Keratinocyte (primary cell): ENCODE data around the gene ZHX3. TPM values are rescaled to one million over a fixed set of nuclear protein-coding genes. Genes with fewer than 3 reads are reported as not detected.

Experiments used
- DNase-seq: peaks from one replicate; pipeline ENCODE4 v3.0.0-alpha.2; 2011; ENCODE audit warnings: low read depth, missing footprints, low spot score
- FAIRE-seq: peaks from 2 replicates; lab custom pipeline; 2011; peaks lifted over from hg19 to GRCh38; lab: Jason Lieb, UNC
- H2AFZ ChIP-seq: 2 replicates; pipeline ENCODE4 v1.6.0; 2012; ENCODE audit warnings: low read length, control low read depth, inconsistent platforms; ENCODE audit not compliant: control insufficient read depth
- H3K27ac ChIP-seq: 2 replicates; pipeline ENCODE4 v1.5.1; 2011; ENCODE audit warnings: low read length; ENCODE audit not compliant: control insufficient read depth, insufficient read depth
- H3K27me3 ChIP-seq: 3 replicates; pipeline ENCODE4 v1.6.0; 2011; ENCODE audit warnings: low read length; ENCODE audit not compliant: control insufficient read depth, insufficient read depth; ENCODE audit errors: extremely low read depth
- H3K36me3 ChIP-seq, 2 experiments: 2 replicates in 1 of 2; 3 replicates in 1 of 2; pipeline ENCODE4 v1.5.1; 2011; ENCODE audit warnings: low read length in 2 of 2, mild to moderate bottlenecking in 1 of 2; ENCODE audit not compliant: control insufficient read depth in 2 of 2, insufficient read depth in 2 of 2; ENCODE audit errors: extremely low read depth in 1 of 2
- H3K4me1 ChIP-seq: 3 replicates; pipeline ENCODE4 v1.5.1; 2011; ENCODE audit warnings: low read length; ENCODE audit not compliant: control insufficient read depth, insufficient read depth; ENCODE audit errors: extremely low read depth
- H3K4me2 ChIP-seq: 3 replicates; pipeline ENCODE4 v1.6.0; 2011; ENCODE audit warnings: low read depth, low read length; ENCODE audit not compliant: control insufficient read depth, insufficient read depth; ENCODE audit errors: extremely low read depth
- H3K4me3 ChIP-seq, 3 experiments: fragments of 200-600 bp in 1 of 3; sonication (generic) in 1 of 3; 2 replicates in 2 of 3; 3 replicates in 1 of 3; pipeline ENCODE4 v1.5.1; 2011 to 2016; ENCODE audit warnings: low read length in 3 of 3, mild to moderate bottlenecking in 3 of 3, control low read depth in 2 of 3, inconsistent platforms in 1 of 3, low read depth in 1 of 3, mixed read lengths in 1 of 3, mixed run types in 1 of 3, moderate library complexity in 1 of 3; ENCODE audit not compliant: control insufficient read depth in 2 of 3, insufficient read depth in 2 of 3; ENCODE audit errors: extremely low read depth in 1 of 3
- H3K79me2 ChIP-seq: 2 replicates; pipeline ENCODE4 v1.6.0; 2012; ENCODE audit warnings: low read length; ENCODE audit not compliant: control insufficient read depth, insufficient read depth
- H3K9ac ChIP-seq: 3 replicates; pipeline ENCODE4 v1.6.0; 2011; ENCODE audit warnings: low read length; ENCODE audit not compliant: control insufficient read depth, insufficient read depth; ENCODE audit errors: extremely low read depth
- H3K9me1 ChIP-seq: 3 replicates; pipeline ENCODE4 v1.6.0; 2011; ENCODE audit warnings: low read length; ENCODE audit not compliant: control insufficient read depth, insufficient read depth; ENCODE audit errors: extremely low read depth
- H3K9me3 ChIP-seq: 2 replicates; pipeline ENCODE4 v1.5.1; 2012; ENCODE audit warnings: low read depth, low read length; ENCODE audit not compliant: control insufficient read depth
- H4K20me1 ChIP-seq: 3 replicates; pipeline ENCODE4 v1.6.0; 2011; ENCODE audit warnings: low read length; ENCODE audit not compliant: control insufficient read depth, insufficient read depth; ENCODE audit errors: extremely low read depth
- EZH2 ChIP-seq: IDR thresholded peaks from one replicate; pipeline ENCODE4 v1.6.1; 2012; ENCODE audit warnings: inconsistent platforms, mild to moderate bottlenecking, low read length, moderate library complexity
- dilution Hi-C: fragments of 300-500 bp; cut with MboI; formaldehyde crosslinking; loops from one replicate; pipeline ENCODE4 v1.7.0; 2020; ENCODE audit warnings: low sequenced_read_pairs; ENCODE audit not compliant: extremely low pct_ligation_motif_present
- polyA plus RNA-seq, 5 experiments: library from polyadenylated mRNA; depleted of rRNA in 3 of 5; stranded (reverse) in 3 of 5; stranded (forward) in 1 of 5; unstranded in 1 of 5; fragments of >200 nt; gene quantifications; 1 replicate in 1 of 5; 2 replicates in 3 of 5; 3 replicates in 1 of 5; pipeline versions ENCODE4 v1.2.1 to v1.2.3, GENCODE V29; 2011 to 2012; ENCODE audit warnings: missing spikeins in 2 of 5, low read depth in 1 of 5, low replicate concordance in 1 of 5
- TF ChIP-seq, protein P1 (sequence below), 3 experiments: IDR thresholded peaks in 1 of 3; conservative IDR thresholded peaks in 1 of 3; optimal IDR thresholded peaks in 1 of 3; 2 replicates in 2 of 3; 3 replicates in 1 of 3; pipeline versions ENCODE3 to v1.5.1; 2011; ENCODE audit warnings: low read length in 3 of 3, mild to moderate bottlenecking in 3 of 3, moderate library complexity in 2 of 3, control low read depth in 1 of 3, inconsistent platforms in 1 of 3; ENCODE audit not compliant: insufficient read depth in 2 of 3; ENCODE audit errors: extremely low read depth in 1 of 3

ZHX3 gene
- polyA plus RNA-seq, 1 donor (not counting 4 experiments of a cell fraction or from before 2014, with no cell fraction given), result 16.5 TPM

- Histone ChIP-seq H4K20me1 (peaks cover 7% of the 10 kb centered on the region), H3K36me3 (peaks cover 0 to 2% of the 10 kb centered on the region in 2 experiments), H3K27ac (peak within 1 kb of the TSS; percentile 74), H3K4me3 (peak within 1 kb of the TSS; percentile 69 to 78 (median 72)), H3K4me2 (peak within 1 kb of the TSS; percentile 94), H3K27me3 (no peaks in the 10 kb centered on the region), H3K9ac (peak within 1 kb of the TSS; percentile 82), H3K79me2 (peaks cover 46% of the 10 kb centered on the region), H3K9me3 (no peaks in the 10 kb centered on the region), H3K4me1 (peaks cover 46% of the 10 kb centered on the region), H3K9me1 (peaks cover 3% of the 10 kb centered on the region), H2AFZ (peak within 1 kb of the TSS; percentile 85)
- no peak for DNase-seq
- dilution Hi-C loops, result no loop called here
- no peak for TF ChIP-seq EZH2
- TF ChIP-seq, protein P1, sequence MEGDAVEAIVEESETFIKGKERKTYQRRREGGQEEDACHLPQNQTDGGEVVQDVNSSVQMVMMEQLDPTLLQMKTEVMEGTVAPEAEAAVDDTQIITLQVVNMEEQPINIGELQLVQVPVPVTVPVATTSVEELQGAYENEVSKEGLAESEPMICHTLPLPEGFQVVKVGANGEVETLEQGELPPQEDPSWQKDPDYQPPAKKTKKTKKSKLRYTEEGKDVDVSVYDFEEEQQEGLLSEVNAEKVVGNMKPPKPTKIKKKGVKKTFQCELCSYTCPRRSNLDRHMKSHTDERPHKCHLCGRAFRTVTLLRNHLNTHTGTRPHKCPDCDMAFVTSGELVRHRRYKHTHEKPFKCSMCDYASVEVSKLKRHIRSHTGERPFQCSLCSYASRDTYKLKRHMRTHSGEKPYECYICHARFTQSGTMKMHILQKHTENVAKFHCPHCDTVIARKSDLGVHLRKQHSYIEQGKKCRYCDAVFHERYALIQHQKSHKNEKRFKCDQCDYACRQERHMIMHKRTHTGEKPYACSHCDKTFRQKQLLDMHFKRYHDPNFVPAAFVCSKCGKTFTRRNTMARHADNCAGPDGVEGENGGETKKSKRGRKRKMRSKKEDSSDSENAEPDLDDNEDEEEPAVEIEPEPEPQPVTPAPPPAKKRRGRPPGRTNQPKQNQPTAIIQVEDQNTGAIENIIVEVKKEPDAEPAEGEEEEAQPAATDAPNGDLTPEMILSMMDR (optimal IDR thresholded peaks at IDR 0.05 in 1 of 3, IDR thresholded peaks at IDR 0.05 in 1 of 3, conservative IDR thresholded peaks at IDR 0.05 in 1 of 3; ENCODE audit: extremely low read depth in 1 of 3, insufficient read depth in 2 of 3, low read length in 3 of 3), result no peak
- FAIRE-seq, result no peak
Observed at GRCh38 chr20:41136680-41137613, 180.6 kb downstream of the ZHX3 start, which contains the start of gene PLCG1. Gene PLCG1 (plus strand): TSS chr20:41137543. CDS start chr20:41137642, 99 bp downstream.

- Histone ChIP-seq H3K27ac (peak overlapping the region; percentile 13), H3K79me2 (peaks cover 37% of the 10 kb centered on the region), H3K4me1 (peaks cover 46% of the 10 kb centered on the region), H3K27me3 (no peaks in the 10 kb centered on the region), H3K9me1 (peaks cover 3% of the 10 kb centered on the region), H3K4me2 (peak overlapping the region; percentile 71), H2AFZ (peak overlapping the region; percentile 73), H3K9me3 (no peaks in the 10 kb centered on the region), H4K20me1 (peaks cover 5% of the 10 kb centered on the region), H3K9ac (peak overlapping the region; percentile 82), H3K36me3 (peaks cover 0 to 2% of the 10 kb centered on the region in 2 experiments), H3K4me3 (peak overlapping the region in 2 of 3 experiments; percentile 60 to 69)
- dilution Hi-C loops, result no loop called here
- FAIRE-seq (no peak), DNase-seq (no peak)
- TF ChIP-seq, protein P1 (optimal IDR thresholded peaks at IDR 0.05 in 1 of 3, IDR thresholded peaks at IDR 0.05 in 1 of 3, conservative IDR thresholded peaks at IDR 0.05 in 1 of 3; ENCODE audit: extremely low read depth in 1 of 3, insufficient read depth in 2 of 3, low read length in 3 of 3), result no peak
- TF ChIP-seq EZH2, result no peak
Observed at GRCh38 chr20:41135888-41136679, 181.4 kb downstream of the ZHX3 start.
